Endothelial cell (in vitro differentiated cells): ENCODE data around the gene TTLL7. TPM values are rescaled to one million over a fixed set of nuclear protein-coding genes. Genes with fewer than 3 reads are reported as not detected.

Experiments
- DNase-seq: peaks from one replicate; pipeline ENCODE4 v3.0.0; 2021; ENCODE audit warnings: low spot score
- H3K27ac Mint-ChIP-seq: one replicate; pipeline ENCODE4 v1.8.0; 2021; ENCODE audit warnings: mixed read lengths, inconsistent platforms; ENCODE audit not compliant: unreplicated experiment
- H3K27me3 Mint-ChIP-seq: one replicate; pipeline ENCODE4 v1.8.0; 2021; ENCODE audit warnings: mild to moderate bottlenecking, moderate library complexity, mixed read lengths, inconsistent platforms; ENCODE audit not compliant: unreplicated experiment
- H3K36me3 Mint-ChIP-seq: one replicate; pipeline ENCODE4 v1.8.0; 2021; ENCODE audit warnings: mild to moderate bottlenecking, low read depth, mixed read lengths, inconsistent platforms; ENCODE audit not compliant: unreplicated experiment
- H3K4me1 Mint-ChIP-seq: one replicate; pipeline ENCODE4 v1.8.0; 2021; ENCODE audit warnings: mild to moderate bottlenecking, mixed read lengths, inconsistent platforms; ENCODE audit not compliant: unreplicated experiment
- H3K4me3 Mint-ChIP-seq: one replicate; pipeline ENCODE4 v1.8.0; 2021; ENCODE audit warnings: mild to moderate bottlenecking, mixed read lengths, inconsistent platforms; ENCODE audit not compliant: unreplicated experiment
- H3K9me3 Mint-ChIP-seq: one replicate; pipeline ENCODE4 v1.8.0; 2021; ENCODE audit warnings: mixed read lengths, inconsistent platforms; ENCODE audit not compliant: unreplicated experiment
- CTCF ChIP-seq: fragments of 200-600 bp; sonication (generic); IDR thresholded peaks from one replicate; pipeline ENCODE4 v1.5.0; 2021; ENCODE audit warnings: antibody characterized with exemption; ENCODE audit not compliant: unreplicated experiment
- total RNA-seq: library from RNA; stranded (reverse); fragmentation: NEBNext Ultra II Directional; extraction: Animal tissue kit (Norgen Biotek cat#: 25700); gene quantifications from one replicate; pipeline ENCODE4 v1.2.1, GENCODE V29; 2021; ENCODE audit not compliant: unreplicated experiment

TTLL7 gene
- total RNA-seq, 1 donor from 2014 or later = 2.7 TPM

DNA sequence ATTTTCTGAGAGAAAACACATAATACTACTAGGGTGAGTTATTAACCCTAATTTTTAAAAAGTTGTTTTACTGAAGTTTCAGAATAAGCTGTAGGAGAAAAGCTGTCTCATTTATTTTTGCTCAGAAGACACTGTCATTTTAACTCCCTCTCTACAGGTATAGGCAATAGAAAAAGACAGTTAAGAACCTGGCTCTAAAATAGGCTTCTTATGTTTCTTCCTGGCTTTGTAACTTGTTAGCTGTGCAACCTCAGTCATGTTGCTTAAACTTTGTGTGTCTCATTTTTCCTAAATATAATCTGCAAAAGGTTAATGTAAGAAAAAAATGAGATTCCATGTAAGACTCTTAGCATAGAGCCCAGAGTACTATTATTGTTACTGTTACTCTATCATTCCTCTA lies 64.4 kb downstream of the TTLL7 start:
- DNase-seq = no peak
- no peak overlapping the region for H3K4me3 Mint-ChIP-seq
- H3K27me3 Mint-ChIP-seq = no peaks in the 10 kb centered on the region
- no peaks in the 10 kb centered on the region for H3K36me3 Mint-ChIP-seq
- no peaks in the 10 kb centered on the region for H3K9me3 Mint-ChIP-seq
- TF ChIP-seq CTCF = no peak
- H3K27ac Mint-ChIP-seq = no peak overlapping the region
- peaks cover 25% of the 10 kb centered on the region for H3K4me1 Mint-ChIP-seq

GRCh38 chr1:83932693-83933092 lies 66.2 kb downstream of the TTLL7 start:
- Mint-ChIP-seq H3K9me3 (no peaks in the 10 kb centered on the region), H3K27me3 (no peaks in the 10 kb centered on the region), H3K4me3 (no peak overlapping the region), H3K4me1 (peaks cover 30% of the 10 kb centered on the region), H3K27ac (peak overlapping the region; percentile 67), H3K36me3 (no peaks in the 10 kb centered on the region)
- no peak for DNase-seq
- no peak for TF ChIP-seq CTCF

GRCh38 chr1:83932281-83932680 lies 66.7 kb downstream of the TTLL7 start:
- TF ChIP-seq CTCF = no peak
- H3K9me3 Mint-ChIP-seq = no peaks in the 10 kb centered on the region
- peak overlapping the region; percentile 67 for H3K27ac Mint-ChIP-seq
- H3K4me1 Mint-ChIP-seq = peaks cover 32% of the 10 kb centered on the region
- no peaks in the 10 kb centered on the region for H3K36me3 Mint-ChIP-seq
- no peak for DNase-seq
- H3K27me3 Mint-ChIP-seq = no peaks in the 10 kb centered on the region
- no peak overlapping the region for H3K4me3 Mint-ChIP-seq

- TF ChIP-seq CTCF = peak; percentile 61
- Mint-ChIP-seq H3K36me3 (no peaks in the 10 kb centered on the region), H3K9me3 (no peaks in the 10 kb centered on the region), H3K4me1 (peaks cover 35% of the 10 kb centered on the region), H3K4me3 (no peak overlapping the region), H3K27me3 (no peaks in the 10 kb centered on the region), H3K27ac (peak overlapping the region; percentile 68)
- peak; percentile 26 for DNase-seq
Observed at GRCh38 chr1:83931658-83932253, 67.2 kb downstream of the TTLL7 start.

DNA sequence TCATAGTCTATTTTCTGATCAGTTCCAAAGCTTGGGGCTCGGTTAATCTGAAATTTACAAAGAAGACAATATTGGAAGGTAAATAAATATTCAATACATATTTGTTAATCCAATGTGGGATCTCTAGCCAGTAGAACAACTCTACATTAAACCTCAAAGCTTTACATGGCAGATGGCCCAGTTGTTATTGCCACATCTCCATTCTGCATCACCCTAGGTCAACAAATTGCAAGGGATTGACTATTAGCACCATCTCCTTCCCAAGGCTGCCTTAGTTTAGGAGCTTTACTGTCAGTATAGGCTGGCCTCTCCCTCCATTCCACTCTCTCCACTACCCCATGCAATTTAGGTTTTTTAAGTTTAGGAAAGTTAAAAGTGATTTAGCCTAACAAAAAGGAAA lies 69.7 kb downstream of the TTLL7 start:
- Mint-ChIP-seq H3K36me3 (no peaks in the 10 kb centered on the region), H3K27me3 (no peaks in the 10 kb centered on the region), H3K9me3 (no peaks in the 10 kb centered on the region), H3K4me3 (no peak overlapping the region), H3K27ac (no peak overlapping the region), H3K4me1 (peaks cover 35% of the 10 kb centered on the region)
- TF ChIP-seq CTCF = no peak
- no peak for DNase-seq
